C4-2B (cell line): ENCODE measurements around the gene MACF1.

ENCODE experiments used
- CTCF ChIP-seq: fragments of 450-650 bp; conservative IDR thresholded peaks from 2 replicates; pipeline ENCODE4 v1.5.1; 2017; ENCODE audit warnings: mild to moderate bottlenecking
- ZFX ChIP-seq: fragments of 450-650 bp; IDR thresholded peaks from 2 replicates; pipeline ENCODE4 v1.6.1; 2017

- TF ChIP-seq CTCF (no peak), ZFX (no peak)
Observed at GRCh38 chr1:39297551-39297950, 93.1 kb downstream of the MACF1 start.
